IMR-90 (cell line): ENCODE results near the gene TRAF3IP1. TPM values are rescaled to one million over a fixed set of nuclear protein-coding genes. Genes with fewer than 3 reads are reported as not detected.

ENCODE experiments used
- ATAC-seq: fragments of 200-7000 bp; cut with Tn5 transposase; 2 replicates; pipeline ENCODE4 v1.9.1; 2020; ENCODE audit warnings: low read depth, mild to moderate bottlenecking, moderate library complexity
- BruUV-seq: library from RNA; stranded (reverse); fragments of 400-500 nt; replicated peaks from 2 replicates; lab custom pipeline; 2021; lab: Mats Ljungman, UMichigan
- CTCF ChIA-PET: fragments of 300-600 bp; formaldehyde crosslinking; extraction: SDS; loops from one replicate; lab custom pipeline; 2021; ENCODE audit warnings: antibody characterized with exemption; lab: Yijun Ruan, JAX
- POLR2A ChIA-PET: fragments of 300-600 bp; sonication (Branson Sonifier 250); formaldehyde crosslinking; loops from one replicate; lab custom pipeline; 2022; ENCODE audit warnings: antibody characterized with exemption; ENCODE audit not compliant: unreplicated experiment; lab: Charles Lee
- DNase-seq: peaks from one replicate; pipeline ENCODE4 v3.0.0; 2013
- H2AFZ ChIP-seq: replicated peaks from 2 replicates; pipeline ENCODE3; 2013; ENCODE audit warnings: low read length, mild to moderate bottlenecking; ENCODE audit not compliant: poor library complexity
- H2AK5ac ChIP-seq: 2 replicates; pipeline ENCODE4 v1.6.1; 2013; ENCODE audit warnings: low read depth, low read length, inconsistent platforms
- H2AK9ac ChIP-seq: replicated peaks from 2 replicates; pipeline ENCODE3; 2013; ENCODE audit warnings: mild to moderate bottlenecking, low read depth, low read length, moderate library complexity; ENCODE audit not compliant: poor library complexity
- H2BK120ac ChIP-seq: 2 replicates; pipeline ENCODE4 v1.6.1; 2013; ENCODE audit warnings: low read depth, low read length, inconsistent platforms
- H2BK15ac ChIP-seq: 3 replicates; pipeline ENCODE4 v1.6.1; 2013; ENCODE audit warnings: low read depth, low read length, inconsistent platforms
- H2BK20ac ChIP-seq: 2 replicates; pipeline ENCODE4 v1.6.1; 2013; ENCODE audit warnings: low read depth, mild to moderate bottlenecking, inconsistent platforms, low read length, moderate library complexity
- H2BK5ac ChIP-seq: 2 replicates; pipeline ENCODE4 v1.6.1; 2013; ENCODE audit warnings: mild to moderate bottlenecking, low read depth, low read length, inconsistent platforms; ENCODE audit not compliant: poor library complexity, severe bottlenecking
- H3K14ac ChIP-seq: replicated peaks from 2 replicates; pipeline ENCODE4 v1.6.1; 2013; ENCODE audit warnings: low read depth, low read length, inconsistent platforms
- H3K18ac ChIP-seq: 2 replicates; pipeline ENCODE4 v1.6.1; 2013; ENCODE audit warnings: low read depth, low read length, control low read depth
- H3K23ac ChIP-seq: 2 replicates; pipeline ENCODE4 v1.6.1; 2013; ENCODE audit warnings: low read depth, low read length, inconsistent platforms
- H3K27ac ChIP-seq: 2 replicates; pipeline ENCODE4 v1.5.1; 2013; ENCODE audit warnings: mild to moderate bottlenecking, control low read depth, low read length; ENCODE audit not compliant: insufficient read depth
- H3K27me3 ChIP-seq: 2 replicates; pipeline ENCODE4 v1.6.1; 2013; ENCODE audit warnings: low read length; ENCODE audit not compliant: control insufficient read depth, insufficient read depth
- H3K36me3 ChIP-seq: 2 replicates; pipeline ENCODE4 v1.6.1; 2013; ENCODE audit warnings: low read length, mixed read lengths; ENCODE audit not compliant: control insufficient read depth, insufficient read depth
- H3K4ac ChIP-seq: 2 replicates; pipeline ENCODE4 v1.6.1; 2013; ENCODE audit warnings: low read depth, low read length, inconsistent platforms
- H3K4me1 ChIP-seq: 2 replicates; pipeline ENCODE4 v1.6.1; 2013; ENCODE audit warnings: low read length, mixed read lengths; ENCODE audit not compliant: control insufficient read depth, insufficient read depth
- H3K4me2 ChIP-seq: 2 replicates; pipeline ENCODE4 v1.6.1; 2013; ENCODE audit warnings: low read depth, mild to moderate bottlenecking, control low read depth, low read length, moderate library complexity
- H3K4me3 ChIP-seq: 2 replicates; pipeline ENCODE4 v1.5.1; 2013; ENCODE audit warnings: low read depth, mild to moderate bottlenecking, control low read depth, low read length, moderate library complexity; ENCODE audit not compliant: insufficient read depth
- H3K56ac ChIP-seq: 2 replicates; pipeline ENCODE4 v1.6.1; 2013; ENCODE audit warnings: low read length, inconsistent platforms; ENCODE audit not compliant: insufficient read depth; ENCODE audit errors: extremely low read depth
- H3K79me1 ChIP-seq, 2 experiments: 2 replicates each; pipeline ENCODE4 v1.6.1; 2013; ENCODE audit warnings: low read length in 2 of 2, inconsistent platforms in 1 of 2, low read depth in 1 of 2
- H3K9ac ChIP-seq: 2 replicates; pipeline ENCODE4 v1.6.1; 2013; ENCODE audit warnings: low read depth, low read length, control low read depth
- H3K9me1 ChIP-seq: 2 replicates; pipeline ENCODE4 v1.6.1; 2013; ENCODE audit warnings: low read length, inconsistent platforms; ENCODE audit not compliant: insufficient read depth
- H3K9me3 ChIP-seq: 2 replicates; pipeline ENCODE4 v1.6.1; 2013; ENCODE audit warnings: low read length; ENCODE audit not compliant: control insufficient read depth, insufficient read depth
- H4K20me1 ChIP-seq: 2 replicates; pipeline ENCODE4 v1.6.1; 2013; ENCODE audit warnings: low read length, inconsistent platforms; ENCODE audit not compliant: insufficient read depth
- H4K5ac ChIP-seq: 2 replicates; pipeline ENCODE4 v1.6.1; 2013; ENCODE audit warnings: mild to moderate bottlenecking, low read depth, low read length, control low read depth
- H4K8ac ChIP-seq, 2 experiments: 2 replicates each; pipeline ENCODE4 v1.6.1; 2013; ENCODE audit warnings: low read depth in 2 of 2, low read length in 2 of 2, control low read depth in 1 of 2, inconsistent platforms in 1 of 2
- H4K91ac ChIP-seq: 2 replicates; pipeline ENCODE4 v1.6.1; 2013; ENCODE audit warnings: low read depth, low read length, inconsistent platforms; ENCODE audit not compliant: insufficient read depth
- CEBPB ChIP-seq: IDR thresholded peaks from 2 replicates; pipeline ENCODE4 v1.6.1; 2012; ENCODE audit warnings: low read depth, low read length, improper control_type of control experiment
- MXI1 ChIP-seq: IDR thresholded peaks from 2 replicates; pipeline ENCODE4 v1.6.1; 2012; ENCODE audit warnings: low read depth, mild to moderate bottlenecking, low read length, moderate library complexity, borderline replicate concordance
- POLR2A ChIP-seq: IDR thresholded peaks from 2 replicates; pipeline ENCODE4 v1.6.1; 2012; ENCODE audit warnings: mild to moderate bottlenecking, low read depth, low read length
- RCOR1 ChIP-seq: IDR thresholded peaks from 2 replicates; pipeline ENCODE4 v1.6.1; 2012; ENCODE audit warnings: mild to moderate bottlenecking, low read length, improper control_type of control experiment; ENCODE audit not compliant: insufficient replicate concordance
- RFX5 ChIP-seq: IDR thresholded peaks from 2 replicates; pipeline ENCODE4 v1.8.0; 2012; ENCODE audit warnings: low read depth, mild to moderate bottlenecking, low read length, moderate library complexity
- WGBS, 2 experiments: methylation state at CpG; one replicate each; pipeline versions ENCODE4 v1.1.5 to v1.1.7; 2013; ENCODE audit warnings: missing lambda C conversion rate in 2 of 2; ENCODE audit not compliant: insufficient read length in 1 of 2; ENCODE audit errors: extremely low coverage in 2 of 2; 5-methylcytosine and 5-hydroxymethylcytosine counted together
- dilution Hi-C: fragments of 300-500 bp; cut with HindIII; formaldehyde crosslinking; loops from one replicate; pipeline ENCODE4 v1.14.3; 2018; ENCODE audit warnings: low sequenced_read_pairs; ENCODE audit not compliant: unreplicated experiment
- in situ Hi-C: fragments of 300-500 bp; cut with MboI; formaldehyde crosslinking; loops from 3 replicates; pipeline ENCODE4 v1.14.3; 2019; ENCODE audit warnings: low sequenced_read_pairs, inconsistent platforms, mixed read lengths
- intact Hi-C: fragments of 100-400 bp; cut with micrococcal nuclease; formaldehyde crosslinking; loops from 2 replicates; pipeline ENCODE4 v1.10.0; 2022
- polyA plus RNA-seq, 3 experiments: library from polyadenylated mRNA; depleted of rRNA; stranded (reverse); fragments of >200 nt; gene quantifications; 2 replicates each; pipeline ENCODE4 v1.2.3, GENCODE V29; 2012; ENCODE audit warnings: low replicate concordance in 1 of 3
- total RNA-seq: library from RNA; depleted of rRNA; stranded (reverse); fragments of >200 nt; gene quantifications from 2 replicates; pipeline ENCODE4 v1.2.3, GENCODE V29; 2012
- TF ChIP-seq, protein P1 (sequence below): conservative IDR thresholded peaks from 2 replicates; pipeline ENCODE4 v1.5.1; 2012; ENCODE audit warnings: mild to moderate bottlenecking, low read depth, low read length, improper control_type of control experiment

TRAF3IP1 gene
- total and polyA plus RNA-seq, 2 of the 4 experiments (the other 2 are of a cell fraction), result 5.9 to 8.3 TPM

DNA sequence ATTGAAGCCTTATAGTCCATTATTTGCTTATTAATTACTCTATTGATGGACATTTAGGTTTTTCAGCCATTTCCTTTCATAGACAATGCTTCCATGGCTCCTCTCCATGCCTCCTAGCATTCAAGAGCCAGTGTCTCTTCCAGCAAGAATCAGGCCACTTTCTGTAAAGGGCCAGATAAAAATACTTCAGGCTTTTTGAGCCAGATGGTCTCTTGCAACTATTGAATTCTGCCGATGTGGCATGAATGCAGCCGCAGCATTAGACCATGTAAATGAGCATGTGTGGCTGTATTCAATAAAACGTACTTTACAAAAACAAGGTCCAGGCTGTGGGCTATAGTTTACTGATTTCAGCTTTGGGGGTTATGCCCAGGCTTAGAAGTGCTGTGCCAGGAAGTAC lies 38.5 kb downstream of the TRAF3IP1 start:
- Histone ChIP-seq H3K36me3 (peaks cover 24% of the 10 kb centered on the region), H2BK120ac (no peak overlapping the region), H2AFZ (no peak overlapping the region), H2BK15ac (no peak overlapping the region), H3K23ac (no peak overlapping the region), H4K5ac (no peak overlapping the region), H3K9me3 (no peaks in the 10 kb centered on the region), H2AK5ac (no peak overlapping the region), H3K18ac (no peak overlapping the region), H4K8ac (no peak overlapping the region), H2AK9ac (no peak overlapping the region), H3K14ac (no peak overlapping the region), H3K27me3 (no peaks in the 10 kb centered on the region), H2BK5ac (no peak overlapping the region), H4K91ac (no peak overlapping the region), H3K4me3 (no peak overlapping the region), H3K27ac (no peak overlapping the region), H3K79me1 (no peaks in the 10 kb centered on the region), H3K4me1 (no peaks in the 10 kb centered on the region), H3K9me1 (no peaks in the 10 kb centered on the region), H3K4me2 (no peak overlapping the region), H2BK20ac (no peak overlapping the region), H3K9ac (no peak overlapping the region), H3K4ac (no peak overlapping the region), H4K20me1 (no peaks in the 10 kb centered on the region), H3K56ac (no peak overlapping the region)
- no peak for TF ChIP-seq MXI1
- TF ChIP-seq, protein P1, sequence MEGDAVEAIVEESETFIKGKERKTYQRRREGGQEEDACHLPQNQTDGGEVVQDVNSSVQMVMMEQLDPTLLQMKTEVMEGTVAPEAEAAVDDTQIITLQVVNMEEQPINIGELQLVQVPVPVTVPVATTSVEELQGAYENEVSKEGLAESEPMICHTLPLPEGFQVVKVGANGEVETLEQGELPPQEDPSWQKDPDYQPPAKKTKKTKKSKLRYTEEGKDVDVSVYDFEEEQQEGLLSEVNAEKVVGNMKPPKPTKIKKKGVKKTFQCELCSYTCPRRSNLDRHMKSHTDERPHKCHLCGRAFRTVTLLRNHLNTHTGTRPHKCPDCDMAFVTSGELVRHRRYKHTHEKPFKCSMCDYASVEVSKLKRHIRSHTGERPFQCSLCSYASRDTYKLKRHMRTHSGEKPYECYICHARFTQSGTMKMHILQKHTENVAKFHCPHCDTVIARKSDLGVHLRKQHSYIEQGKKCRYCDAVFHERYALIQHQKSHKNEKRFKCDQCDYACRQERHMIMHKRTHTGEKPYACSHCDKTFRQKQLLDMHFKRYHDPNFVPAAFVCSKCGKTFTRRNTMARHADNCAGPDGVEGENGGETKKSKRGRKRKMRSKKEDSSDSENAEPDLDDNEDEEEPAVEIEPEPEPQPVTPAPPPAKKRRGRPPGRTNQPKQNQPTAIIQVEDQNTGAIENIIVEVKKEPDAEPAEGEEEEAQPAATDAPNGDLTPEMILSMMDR, result no peak
- TF ChIP-seq RFX5, result no peak
- no peak for TF ChIP-seq RCOR1
- no peak for TF ChIP-seq POLR2A
- TF ChIP-seq CEBPB, result no peak
- no TSS peak for BruUV-seq
- in situ Hi-C loops, result loop anchor here (25.0 kb wide), 1 partner anchor 604 kb away; no protein-coding TSS in a partner anchor
- POLR2A ChIA-PET, result no interaction called here
- CTCF ChIA-PET, result no interaction called here
- intact Hi-C loops, result no loop called here
- ATAC-seq (no peak), DNase-seq (no peak)
- 100% methylated on average over 3 of the region's 3 CpGs; no CpG with 5 or more reads in 1 of the 2 experiments for WGBS, 2 experiments
- dilution Hi-C loops, result no loop called here
